Measurements from ENCODE around the gene RNF150.
"Not testable (repeated sequence)": the region's sequence is repeated elsewhere in the genome, so short reads cannot be mapped to it uniquely, and the experiment has no call there.

RNF150 gene

GRCh38 chr4:141133146-141133998 is at the start of gene RNF150:
Gene RNF150 (minus strand): TSS chr4:141133469.
- DNase-seq (ENCODE audit: low read depth), result peak; percentile 74

GRCh38 chr4:141180991-141181761 is 47.9 kb upstream of the RNF150 start:
- DNase-seq (ENCODE audit: low read depth), result no peak

- no peak for DNase-seq (ENCODE audit: low read depth)
These were observed 46.5 kb upstream of the RNF150 start for GRCh38 chr4:141179474-141180373.

GRCh38 chr4:141177171-141177570 is 43.9 kb upstream of the RNF150 start:
- DNase-seq (ENCODE audit: low read depth), result no peak

GRCh38 chr4:141174457-141174856 is 41.2 kb upstream of the RNF150 start:
- no peak for DNase-seq (ENCODE audit: low read depth)

DNA sequence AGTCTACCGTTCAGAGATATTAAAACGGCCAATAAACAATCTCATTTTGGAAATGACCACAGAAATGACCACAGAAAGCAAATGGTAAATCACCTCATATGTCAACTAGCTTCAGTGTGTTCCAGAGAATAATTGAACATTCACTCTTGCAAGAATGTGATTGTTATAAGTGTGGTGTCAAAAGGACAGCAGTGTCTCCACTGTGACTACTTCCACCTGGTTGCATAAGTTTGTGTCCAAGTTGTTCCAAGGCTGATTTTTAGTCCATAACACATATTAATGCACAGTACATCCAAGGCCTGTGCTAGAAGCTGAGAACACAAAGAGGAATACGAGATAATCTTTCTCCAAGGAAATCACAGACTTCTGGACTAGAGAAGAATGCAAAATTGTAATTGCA is 37.4 kb upstream of the RNF150 start:
- DNase-seq (ENCODE audit: low read depth), result no peak

DNA sequence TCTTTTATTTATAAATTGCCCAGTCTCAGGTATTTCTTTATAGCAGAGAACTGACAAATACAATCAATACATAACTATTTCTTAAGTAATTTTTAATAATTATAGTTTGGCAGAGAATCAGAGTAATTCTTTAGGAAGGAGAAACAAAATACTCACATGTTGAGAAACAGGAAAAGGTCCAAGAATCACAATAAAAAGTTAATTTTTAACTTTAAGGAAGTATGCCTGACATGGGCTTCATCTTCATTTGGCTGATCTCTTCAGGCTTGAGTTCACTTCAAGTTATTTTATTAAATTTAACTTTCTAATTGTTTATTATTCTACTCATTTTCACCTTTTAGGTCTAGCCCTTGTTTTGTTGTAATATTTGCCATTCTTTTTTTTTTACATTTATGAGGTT is 36.1 kb upstream of the RNF150 start:
- no peak for DNase-seq (ENCODE audit: low read depth)

GRCh38 chr4:141165001-141165400 is 31.7 kb upstream of the RNF150 start:
- DNase-seq (ENCODE audit: low read depth), result not testable (repeated sequence)

DNA sequence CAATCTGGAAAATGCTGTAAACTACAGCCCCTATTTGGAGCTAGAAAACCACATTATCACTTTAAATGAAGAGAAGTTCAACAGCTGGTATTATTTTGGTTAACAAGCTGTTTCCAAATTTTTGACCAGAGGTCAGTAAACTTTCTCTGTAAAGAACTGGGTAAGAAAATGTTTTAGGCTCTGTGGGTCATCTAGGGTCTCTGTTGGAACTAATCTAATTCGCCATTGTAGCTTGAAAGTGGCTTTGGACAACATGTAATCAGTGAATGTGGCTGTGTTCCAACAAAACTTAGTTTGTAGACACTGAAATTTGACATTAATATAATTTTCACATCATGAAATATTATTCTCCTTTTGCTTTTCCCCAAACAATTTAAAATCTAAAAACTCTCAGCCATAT is 25.8 kb upstream of the RNF150 start:
- no peak for DNase-seq (ENCODE audit: low read depth)

DNA sequence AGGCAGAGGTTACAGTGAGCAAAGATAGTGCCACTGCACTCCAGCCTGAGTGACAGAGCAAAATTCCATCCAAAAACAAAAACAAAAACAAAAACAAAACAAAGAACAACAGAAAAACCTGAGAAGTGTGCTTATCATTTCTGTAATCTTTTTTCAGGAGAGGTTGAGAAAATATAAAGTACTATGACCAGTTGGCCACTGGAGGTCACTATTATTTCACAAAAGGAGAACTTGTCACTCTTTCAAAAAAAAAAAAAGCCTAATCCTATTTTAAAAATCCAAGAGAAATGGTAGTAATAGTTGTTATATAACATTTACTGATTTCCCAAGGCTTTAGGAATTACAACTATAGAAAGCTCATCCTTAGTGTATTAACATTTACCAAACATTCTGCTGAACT is 24.9 kb upstream of the RNF150 start:
- DNase-seq (ENCODE audit: low read depth), result peak; percentile 20

DNA sequence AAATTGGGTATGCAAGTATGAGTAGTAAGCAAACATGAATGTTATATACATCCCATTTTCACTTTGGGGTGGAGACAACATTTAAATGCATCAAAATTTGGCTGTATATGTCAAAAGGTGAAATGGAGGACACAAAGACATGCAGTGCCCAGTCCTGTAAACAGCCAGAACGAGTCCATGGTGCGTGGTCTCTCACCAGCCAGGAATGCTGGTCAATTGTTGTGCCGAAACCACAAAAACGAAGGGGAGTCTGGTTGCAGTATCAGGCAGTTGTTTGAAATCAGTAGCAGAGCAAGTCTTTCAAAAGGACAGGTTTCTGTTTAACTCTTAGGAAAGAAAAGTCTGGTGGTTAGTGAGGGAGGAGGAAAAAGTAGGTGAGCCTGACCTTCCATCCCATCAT is 22.3 kb upstream of the RNF150 start:
- no peak for DNase-seq (ENCODE audit: low read depth)

GRCh38 chr4:141154725-141155124 is 21.5 kb upstream of the RNF150 start:
- no peak for DNase-seq (ENCODE audit: low read depth)

- no peak for DNase-seq (ENCODE audit: low read depth)
These were observed 20.7 kb upstream of the RNF150 start for GRCh38 chr4:141153751-141154510.

DNA sequence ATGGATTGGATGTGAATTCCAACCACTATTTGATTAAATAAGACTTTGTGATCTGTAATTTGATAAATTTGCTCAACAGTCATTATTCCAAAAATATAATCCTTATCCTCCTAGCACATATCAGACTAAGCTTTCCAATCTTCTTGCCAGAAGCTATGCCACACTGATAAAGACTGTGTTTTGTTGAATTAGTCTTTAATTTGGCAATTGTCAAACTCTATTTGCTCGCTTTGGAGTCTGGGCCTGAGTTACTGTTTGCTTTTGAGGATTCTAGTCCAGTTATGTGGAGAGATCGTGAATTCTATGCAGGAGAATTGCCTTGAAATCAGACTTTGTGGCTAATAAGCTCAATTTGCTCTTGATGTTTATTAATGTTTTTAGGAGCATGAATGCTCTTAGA is 10.9 kb upstream of the RNF150 start:
- DNase-seq (ENCODE audit: low read depth), result no peak

DNA sequence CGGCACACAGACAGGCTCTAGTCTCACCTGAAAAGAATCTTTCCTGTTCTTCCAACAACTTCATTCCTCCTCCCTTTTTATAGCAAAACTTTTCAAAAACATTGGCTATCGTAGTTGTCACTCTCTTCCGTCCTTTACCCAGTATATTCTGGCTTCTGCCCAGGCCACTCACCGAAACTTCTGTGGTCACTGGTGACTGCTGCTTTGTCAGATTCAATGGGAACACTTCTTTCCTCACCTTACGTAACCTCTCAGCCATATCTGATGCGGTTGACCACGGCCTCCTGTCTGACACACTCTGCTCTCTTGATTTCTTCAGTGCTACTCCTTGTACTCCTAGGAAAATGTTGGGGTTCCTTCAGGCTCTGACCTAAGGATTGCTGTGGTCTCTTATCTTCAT is 9.2 kb upstream of the RNF150 start:
- no peak for DNase-seq (ENCODE audit: low read depth)

DNA sequence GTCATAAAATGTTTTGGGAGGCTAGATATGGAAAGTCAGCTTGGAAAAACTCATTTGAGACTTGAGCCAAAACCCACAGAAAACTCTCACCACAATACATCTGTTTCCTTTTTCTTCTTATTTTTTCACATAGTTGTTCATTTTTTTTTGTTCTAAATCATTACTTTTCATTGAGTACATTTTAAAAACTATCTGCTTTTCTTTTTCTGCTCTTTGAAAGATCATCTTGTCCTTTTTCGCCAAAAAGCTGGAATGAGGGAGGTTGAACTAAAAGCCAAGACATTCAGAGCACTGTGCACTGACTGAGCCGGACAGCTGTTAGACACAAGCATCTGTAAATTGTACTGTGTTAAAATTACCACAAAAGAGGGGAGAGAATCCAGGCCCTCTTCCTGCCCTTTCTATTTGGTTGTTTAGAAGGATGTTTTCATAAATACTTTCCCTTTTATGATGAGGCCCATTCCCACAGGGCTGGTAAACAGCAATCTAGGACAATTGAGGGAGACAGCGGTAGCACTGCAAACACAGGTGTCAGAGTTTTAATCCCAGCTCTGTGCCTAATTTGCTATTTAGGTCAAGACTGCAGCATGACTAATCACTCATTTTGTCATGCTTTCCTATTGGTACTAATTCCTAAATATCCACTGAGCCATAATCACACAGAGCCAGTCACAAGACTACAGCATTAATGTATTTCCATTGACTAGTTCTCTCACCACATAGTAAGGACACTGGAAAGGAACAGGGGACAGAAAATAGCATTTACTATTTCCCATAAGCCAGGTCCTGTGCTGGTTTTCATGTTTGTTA is 7.3 kb upstream of the RNF150 start:
- DNase-seq (ENCODE audit: low read depth), result no peak

DNA sequence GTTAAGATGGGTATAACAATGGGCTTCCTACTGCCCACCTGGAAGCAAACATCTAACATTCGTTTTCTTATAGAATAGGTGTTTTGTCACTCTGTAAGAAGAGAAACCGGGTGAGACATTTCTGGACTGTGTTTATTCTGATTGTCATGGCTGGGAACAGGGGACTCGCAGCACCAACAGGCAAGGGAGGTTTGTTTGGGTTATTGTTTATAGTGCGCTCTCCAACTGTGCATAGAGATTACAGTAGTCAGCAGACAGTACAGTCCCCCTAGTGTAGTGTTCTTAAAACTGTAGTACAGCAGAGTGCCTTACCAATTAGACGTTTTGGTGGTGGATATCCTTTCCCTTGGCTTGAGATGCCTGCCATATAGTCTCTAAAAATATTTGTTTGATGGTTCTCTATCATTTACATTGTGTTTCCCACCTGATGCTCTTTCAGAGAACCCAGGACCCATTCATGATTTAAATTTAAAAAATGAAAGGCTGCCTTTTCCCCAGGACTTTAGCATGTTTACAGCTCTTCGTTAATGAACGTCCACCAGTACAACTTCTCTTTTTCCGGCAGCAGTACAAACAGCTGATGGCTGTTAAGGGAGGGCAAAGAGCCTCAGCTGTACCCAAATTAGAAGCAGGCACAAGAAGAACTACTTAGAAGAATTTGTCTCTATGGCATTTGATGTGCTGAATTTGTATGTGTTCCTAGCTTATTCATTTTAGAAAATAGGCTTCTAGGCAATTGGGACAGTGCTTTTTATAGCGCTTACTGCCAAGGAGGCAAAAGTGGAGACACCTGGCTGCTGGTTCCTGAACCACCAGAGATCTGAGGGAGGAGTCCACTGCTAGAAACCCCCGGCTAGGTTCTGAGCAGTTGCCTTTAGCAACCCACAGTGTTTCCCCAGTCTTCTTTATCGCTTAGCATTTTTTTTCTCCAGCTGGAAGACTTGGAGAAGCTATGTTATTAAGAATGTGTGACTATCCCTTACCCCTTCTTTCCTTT is 1.0 kb upstream of the RNF150 start:
- DNase-seq (ENCODE audit: low read depth), result no peak

DNA sequence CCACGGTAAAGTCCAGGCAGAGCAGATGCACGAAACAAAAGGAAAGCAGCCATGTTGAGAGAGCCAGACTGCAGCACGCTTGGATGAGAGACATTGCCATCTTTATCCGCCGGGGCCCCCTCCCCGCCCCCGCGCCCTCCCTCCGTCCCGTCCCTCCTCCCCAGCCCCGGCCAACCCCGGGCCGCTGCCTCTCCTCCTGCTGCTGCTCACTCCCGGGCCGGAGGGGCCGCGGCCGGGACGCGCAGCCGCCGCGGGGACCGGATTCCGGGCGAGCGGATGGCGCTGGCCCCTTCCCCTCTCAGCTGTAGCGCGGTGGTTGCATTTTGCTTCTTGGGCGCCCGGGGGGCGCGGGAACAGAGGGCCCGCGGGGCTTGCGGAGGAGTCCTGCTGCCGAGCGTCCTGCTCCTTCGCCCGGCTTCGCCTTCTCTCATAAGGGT is 542 bp downstream of the RNF150 start:
- no peak for DNase-seq (ENCODE audit: low read depth)

- DNase-seq (ENCODE audit: low read depth), result no peak
These were observed 1.1 kb downstream of the RNF150 start for GRCh38 chr4:141132072-141132708.
